H54 (cell line): ENCODE data around the gene TGFBRAP1.
"Not testable (repeated sequence)": the region's sequence is repeated elsewhere in the genome, so short reads cannot be mapped to it uniquely, and the experiment has no call there.

Experiments used
- DNase-seq: peaks from one replicate; pipeline ENCODE4 v3.0.0; 2011; ENCODE audit warnings: low spot score, mixed read lengths; ENCODE audit not compliant: insufficient read length
- FAIRE-seq: peaks from 3 replicates; lab custom pipeline; 2011; peaks lifted over from hg19 to GRCh38; lab: Jason Lieb, UNC
- POLR2A ChIP-seq: IDR thresholded peaks from 2 replicates; pipeline ENCODE4 v1.6.1; 2011; ENCODE audit warnings: low read depth, mild to moderate bottlenecking, low read length

TGFBRAP1 gene

DNA sequence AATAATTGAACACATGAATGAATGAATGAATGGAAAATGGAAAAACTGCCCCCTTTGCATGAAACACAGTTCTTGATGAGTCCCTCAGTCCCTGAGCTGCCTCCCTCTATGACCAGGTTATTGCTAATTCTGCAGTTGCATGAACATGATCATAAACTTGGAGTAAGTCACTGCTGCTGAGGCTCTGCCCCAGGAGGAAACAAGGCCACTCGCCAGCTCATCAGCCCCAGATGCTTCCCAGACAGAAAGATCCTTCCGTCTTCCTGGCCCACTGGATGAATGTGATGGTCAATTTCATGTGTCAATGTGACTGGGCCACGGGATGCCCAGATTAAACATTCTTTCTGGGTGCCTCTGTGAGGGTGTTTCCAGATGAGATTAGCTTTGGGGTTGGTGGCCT, 71.6 kb downstream of the TGFBRAP1 start:
- no peak for DNase-seq
- no peak for FAIRE-seq

DNA sequence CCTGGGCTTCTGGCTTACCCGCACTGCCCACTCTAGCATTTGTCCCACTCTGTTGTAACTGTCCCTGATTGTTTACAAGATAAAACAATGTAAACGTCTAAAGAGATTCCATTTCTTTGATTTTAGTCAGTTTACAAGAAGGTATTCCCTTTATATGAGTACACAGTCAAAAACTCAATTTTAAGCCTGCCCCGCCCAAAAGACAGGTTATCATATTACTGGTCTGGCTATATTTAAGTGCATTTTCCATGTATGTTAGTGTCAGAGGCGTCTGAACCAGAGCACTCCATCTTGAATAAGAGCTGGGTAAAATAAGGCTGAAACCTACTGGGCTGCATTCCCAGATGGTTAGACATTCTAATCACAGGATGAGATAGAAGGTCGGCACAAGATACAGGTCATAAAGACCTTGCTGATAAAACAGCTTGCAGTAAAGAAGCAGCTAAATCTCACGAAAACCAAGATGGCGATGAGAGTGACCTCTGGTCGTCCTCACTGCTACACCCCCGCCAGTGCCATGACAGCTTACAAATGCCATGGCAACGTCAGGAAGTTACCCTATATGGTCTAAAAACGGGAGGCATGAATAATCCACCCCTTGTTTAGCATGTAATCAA, 73.0 kb downstream of the TGFBRAP1 start:
- no peak for FAIRE-seq
- DNase-seq, result no peak
- no peak for TF ChIP-seq POLR2A

More for the DNA sequence above, 71.6 kb downstream of the TGFBRAP1 start:
- no peak for TF ChIP-seq POLR2A

DNA sequence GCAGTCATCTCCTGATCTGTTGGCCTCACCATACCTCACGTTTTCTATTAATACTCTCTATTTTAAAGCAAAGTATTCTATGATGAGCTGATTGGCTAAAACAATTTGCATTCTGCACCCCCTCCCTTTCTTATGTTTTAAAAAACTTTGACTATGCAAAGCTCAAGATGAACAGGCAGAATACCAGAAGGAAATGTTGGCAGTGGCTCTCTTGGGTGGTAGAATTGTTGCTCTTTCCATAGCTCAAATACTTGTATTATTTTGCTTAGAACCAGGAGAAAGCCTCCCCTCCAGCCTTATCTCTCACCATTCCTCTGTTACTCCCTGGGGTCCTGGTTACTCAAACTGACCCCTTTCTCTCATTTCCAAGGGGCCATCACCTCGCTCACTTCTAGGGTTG, 73.6 kb downstream of the TGFBRAP1 start:
- DNase-seq (no peak), FAIRE-seq (no peak)
- TF ChIP-seq POLR2A, result no peak

DNA sequence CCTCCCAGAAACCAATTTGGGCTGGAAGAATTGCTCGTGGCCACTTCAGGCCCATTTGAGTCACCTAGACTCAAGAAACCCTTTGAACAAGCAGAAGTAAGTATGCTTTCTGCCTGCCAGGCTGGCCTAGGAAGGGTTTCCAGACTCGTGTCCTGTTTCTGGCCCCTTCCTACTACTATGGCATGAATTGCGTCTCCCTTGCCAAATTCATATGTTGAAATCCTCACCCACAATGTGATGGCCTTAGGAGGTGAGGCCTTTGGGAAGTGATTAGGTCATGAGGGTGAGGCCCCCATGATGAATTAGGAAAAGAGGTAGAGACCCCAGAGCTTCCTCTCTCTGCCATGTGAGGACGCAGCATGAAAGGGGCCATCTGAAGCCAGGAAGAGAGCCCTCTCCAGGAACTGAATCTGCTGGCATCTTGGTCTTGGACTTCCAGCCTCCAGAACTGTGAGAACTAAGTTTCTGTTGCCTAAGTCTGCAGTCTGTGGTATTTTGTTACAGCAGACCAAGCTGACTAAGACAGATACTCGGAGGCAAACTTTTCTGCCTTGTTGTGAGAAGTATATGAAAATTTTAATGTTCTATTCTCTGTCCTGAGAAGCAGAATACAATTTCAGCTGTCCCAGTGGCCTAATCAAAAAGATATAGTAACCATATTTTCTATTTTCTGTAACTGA, 74.9 kb downstream of the TGFBRAP1 start:
- TF ChIP-seq POLR2A, result no peak
- no peak for FAIRE-seq
- no peak for DNase-seq

DNA sequence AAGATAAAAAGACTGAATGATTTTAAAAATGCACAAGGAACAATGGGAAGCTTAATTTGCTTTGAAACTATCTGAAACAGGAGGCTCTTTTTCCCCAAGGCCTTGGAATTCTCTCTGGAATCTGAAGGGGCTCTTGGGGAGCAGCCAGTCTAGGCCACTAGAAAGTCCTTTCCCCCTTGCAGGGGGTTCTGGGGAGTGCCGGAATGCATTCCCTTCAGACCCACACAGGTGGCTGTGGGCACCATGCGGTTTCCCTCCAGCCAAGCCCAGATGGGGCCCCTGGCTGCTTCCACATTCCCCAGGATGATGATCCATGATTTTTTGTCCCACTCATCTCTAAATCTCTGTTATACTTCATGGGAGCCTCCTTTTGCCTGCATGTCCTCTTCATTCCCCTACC, 77.3 kb downstream of the TGFBRAP1 start:
- no peak for DNase-seq
- TF ChIP-seq POLR2A, result no peak
- no peak for FAIRE-seq

DNA sequence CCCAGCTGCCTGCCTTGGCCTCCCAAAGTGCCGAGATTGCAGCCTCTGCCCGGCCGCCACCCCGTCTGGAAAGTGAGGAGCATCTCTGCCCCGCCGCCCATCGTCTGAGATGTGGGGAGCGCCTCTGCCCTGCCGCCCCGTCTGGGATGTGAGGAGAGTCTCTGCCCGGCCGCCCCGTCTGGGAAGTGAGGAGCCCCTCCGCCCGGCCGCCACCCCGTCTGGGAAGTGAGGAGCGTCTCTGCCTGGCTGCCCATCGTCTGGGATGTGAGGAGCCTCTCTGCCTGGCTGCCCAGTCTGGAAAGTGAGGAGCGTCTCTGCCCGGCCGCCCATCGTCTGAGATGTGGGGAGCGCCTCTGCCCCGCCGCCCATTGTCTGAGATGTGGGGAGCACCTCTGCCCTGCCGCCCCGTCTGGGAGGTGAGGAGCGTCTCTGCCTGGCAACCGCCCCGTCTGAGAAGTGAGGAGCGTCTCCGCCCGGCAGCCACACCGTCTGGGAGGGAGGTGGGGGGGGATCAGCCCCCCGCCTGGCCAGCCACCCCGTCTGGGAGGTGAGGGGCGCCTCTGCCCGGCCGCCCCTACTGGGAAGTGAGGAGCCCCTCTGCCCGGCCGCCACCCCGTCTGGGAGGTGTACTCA, 78.4 kb downstream of the TGFBRAP1 start:
- not testable (repeated sequence) for FAIRE-seq, DNase-seq

DNA sequence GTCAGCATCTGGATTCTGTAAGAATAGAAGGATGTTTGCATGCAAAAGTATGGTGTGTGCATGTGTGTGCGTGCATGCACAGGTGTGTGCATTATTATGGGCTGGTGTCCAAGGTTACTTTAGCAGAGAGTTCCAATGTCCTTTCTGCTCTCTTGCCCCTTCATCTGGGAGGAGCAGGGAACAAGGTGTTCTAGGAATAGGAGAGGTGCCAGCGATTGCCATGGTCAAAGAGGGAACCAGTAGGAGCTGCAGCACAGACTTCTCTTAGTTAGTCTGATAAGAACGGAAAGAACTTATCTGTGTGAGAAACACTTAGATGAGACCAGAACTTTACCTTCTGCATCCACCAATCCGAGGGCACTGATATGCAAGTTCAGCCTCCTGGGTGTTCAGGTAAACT, 79.6 kb downstream of the TGFBRAP1 start:
- no peak for FAIRE-seq
- no peak for DNase-seq
- TF ChIP-seq POLR2A, result no peak

DNA sequence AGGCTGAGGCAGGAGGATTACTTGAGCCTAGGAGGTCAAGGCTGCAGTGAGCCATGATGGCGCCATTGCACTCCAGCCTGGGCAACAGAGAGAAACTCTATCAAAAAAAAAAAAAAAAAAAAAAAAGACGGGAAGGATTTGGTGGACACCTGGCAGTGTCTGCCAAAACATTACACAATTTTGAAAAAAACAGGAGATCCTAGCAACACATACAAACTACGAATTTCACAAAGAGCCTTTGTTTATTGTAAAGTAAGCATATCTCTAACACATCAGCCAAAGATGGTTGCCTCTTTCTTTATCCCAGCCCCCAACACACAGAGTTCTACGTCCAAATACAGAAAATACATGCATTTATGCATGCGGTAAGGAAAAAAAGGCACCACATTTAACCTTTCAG, 80.4 kb downstream of the TGFBRAP1 start:
- DNase-seq (no peak), FAIRE-seq (no peak)
- TF ChIP-seq POLR2A, result no peak

DNA sequence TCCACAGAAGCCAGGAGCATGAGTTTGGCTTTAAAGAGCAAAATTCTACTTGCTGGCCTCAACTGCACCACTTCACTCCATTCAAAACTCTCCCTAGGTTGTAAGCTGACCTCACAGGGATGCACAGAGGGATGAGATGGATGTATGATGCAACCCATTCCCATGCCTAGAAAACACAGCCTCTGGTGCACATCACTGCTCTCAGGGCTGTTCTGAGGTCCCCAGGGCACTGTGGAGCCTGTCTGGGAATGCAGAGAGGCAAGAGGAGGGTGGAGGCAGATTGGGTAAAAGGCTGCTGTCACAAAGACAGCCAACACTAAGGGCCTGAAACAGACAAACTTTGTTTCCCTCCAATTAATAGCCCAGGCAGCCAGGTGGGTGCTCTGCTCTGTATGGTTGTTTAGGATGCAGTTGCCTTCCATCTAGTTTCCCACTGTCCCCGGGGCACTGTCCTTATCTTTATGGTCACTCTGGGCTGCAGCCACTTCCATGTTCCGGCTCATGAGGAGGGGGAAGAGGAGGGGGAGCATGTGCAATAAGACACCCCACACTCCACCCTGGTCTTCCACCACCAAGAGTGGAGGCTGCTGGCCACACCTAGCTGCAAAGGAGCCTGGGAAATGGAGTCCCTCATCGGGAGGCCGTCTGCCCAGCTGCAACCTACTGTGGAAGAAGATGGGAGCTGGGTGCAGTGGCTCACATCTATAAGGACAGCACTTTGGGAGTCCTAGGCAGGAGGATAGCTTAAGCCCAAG, 81.0 kb downstream of the TGFBRAP1 start:
- DNase-seq, result no peak
- no peak for TF ChIP-seq POLR2A
- FAIRE-seq, result no peak

DNA sequence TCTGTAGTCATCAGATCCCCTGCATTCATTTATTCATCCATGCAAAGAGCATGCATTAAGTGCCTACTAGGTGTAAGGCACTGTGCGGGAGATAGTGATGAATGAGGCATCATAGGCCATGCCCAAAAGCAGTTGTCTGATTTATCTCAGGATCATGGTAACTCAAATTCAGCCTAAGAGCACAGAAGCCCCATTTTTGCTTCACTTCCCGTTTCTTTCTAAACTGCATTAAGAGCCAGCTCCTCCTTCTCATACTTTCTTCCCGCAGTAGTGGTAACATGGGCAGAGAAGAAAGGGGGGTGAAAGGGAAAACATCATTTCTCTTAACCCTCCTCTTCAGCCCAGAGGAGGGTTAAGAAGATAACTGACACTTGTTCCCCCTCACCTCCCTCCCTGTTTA, 85.1 kb downstream of the TGFBRAP1 start:
- FAIRE-seq, result no peak

DNA sequence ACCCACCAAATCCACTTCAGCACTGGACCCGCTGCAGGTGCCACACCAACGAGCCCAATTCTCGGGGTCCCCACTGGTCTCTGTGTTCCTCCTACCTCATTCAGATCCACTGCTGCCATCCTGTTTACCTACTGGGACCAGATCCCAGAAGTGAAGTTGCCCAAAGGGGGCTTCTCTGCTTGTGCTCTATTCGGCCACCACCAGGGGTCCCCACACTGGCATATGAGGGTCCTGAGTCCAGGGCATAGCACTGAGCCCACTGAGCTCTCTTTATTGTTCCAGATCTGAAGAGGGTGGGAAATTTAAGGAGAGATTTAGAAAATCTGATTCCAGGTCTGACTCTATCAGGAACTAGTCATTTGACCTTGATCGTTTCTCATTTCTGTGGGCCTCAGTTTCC, 85.6 kb downstream of the TGFBRAP1 start:
- no peak for FAIRE-seq
- TF ChIP-seq POLR2A, result no peak

More for the DNA sequence above, 85.1 kb downstream of the TGFBRAP1 start:
- TF ChIP-seq POLR2A, result no peak
- DNase-seq, result no peak

DNA sequence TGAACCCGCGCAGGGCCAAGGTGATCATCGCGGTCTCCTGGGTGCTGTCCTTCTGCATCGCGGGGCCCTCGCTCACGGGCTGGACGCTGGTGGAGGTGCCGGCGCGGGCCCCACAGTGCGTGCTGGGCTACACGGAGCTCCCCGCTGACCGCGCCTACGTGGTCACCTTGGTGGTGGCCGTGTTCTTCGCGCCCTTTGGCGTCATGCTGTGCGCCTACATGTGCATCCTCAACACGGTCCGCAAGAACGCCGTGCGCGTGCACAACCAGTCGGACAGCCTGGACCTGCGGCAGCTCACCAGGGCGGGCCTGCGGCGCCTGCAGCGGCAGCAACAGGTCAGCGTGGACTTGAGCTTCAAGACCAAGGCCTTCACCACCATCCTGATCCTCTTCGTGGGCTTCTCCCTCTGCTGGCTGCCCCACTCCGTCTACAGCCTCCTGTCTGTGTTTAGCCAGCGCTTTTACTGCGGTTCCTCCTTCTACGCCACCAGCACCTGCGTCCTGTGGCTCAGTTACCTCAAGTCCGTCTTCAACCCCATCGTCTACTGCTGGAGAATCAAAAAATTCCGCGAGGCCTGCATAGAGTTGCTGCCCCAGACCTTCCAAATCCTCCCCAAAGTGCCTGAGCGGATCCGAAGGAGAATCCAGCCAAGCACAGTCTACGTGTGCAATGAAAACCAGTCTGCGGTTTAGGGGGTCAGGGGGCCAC, 87.1 kb downstream of the TGFBRAP1 start:
- DNase-seq (no peak), FAIRE-seq (no peak)
- TF ChIP-seq POLR2A, result no peak

More for the DNA sequence above, 85.6 kb downstream of the TGFBRAP1 start:
- DNase-seq, result no peak

DNA sequence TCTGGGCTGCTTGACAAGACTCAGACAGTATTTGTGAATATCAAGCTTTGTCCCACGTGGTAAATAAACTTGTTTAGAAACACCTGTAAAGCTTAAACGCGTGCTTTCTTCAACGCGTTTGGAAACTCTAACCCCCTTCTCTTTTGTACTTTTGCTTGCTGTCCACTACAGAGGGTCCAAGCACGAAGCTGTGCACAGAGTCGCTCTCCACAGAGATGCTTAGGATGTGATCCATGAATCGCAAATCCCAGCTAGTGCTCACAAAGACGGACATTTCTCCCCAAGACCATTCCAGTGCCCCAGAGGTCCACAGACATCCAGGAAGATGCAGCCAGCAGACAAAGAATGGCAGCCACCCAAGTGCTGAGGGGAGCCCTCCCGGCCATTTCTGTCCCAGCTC, 88.1 kb downstream of the TGFBRAP1 start, which contains the start of gene GPR45:
TSS of gene GPR45 (plus strand) at position 301 of the 400 bp plus-strand sequence. CDS start 116 bp downstream, outside the sequence.
- no peak for FAIRE-seq
- no peak for TF ChIP-seq POLR2A
- DNase-seq, result no peak
